ENCODE measurements around the gene ADORA2A.
A peak's percentile ranks its signal among the peaks of the same experiment; 100 is the strongest.

The ADORA2A gene

GRCh38 chr22:24433828-24434470 lies 6.5 kb downstream of the ADORA2A start:
- DNase-seq, result peak; percentile 33 to 44

- DNase-seq, result peak; percentile 63 to 70
Observed at GRCh38 chr22:24434471-24435322, 7.3 kb downstream of the ADORA2A start.

GRCh38 chr22:24435323-24435645 lies 7.9 kb downstream of the ADORA2A start:
- DNase-seq, result no peak

DNA sequence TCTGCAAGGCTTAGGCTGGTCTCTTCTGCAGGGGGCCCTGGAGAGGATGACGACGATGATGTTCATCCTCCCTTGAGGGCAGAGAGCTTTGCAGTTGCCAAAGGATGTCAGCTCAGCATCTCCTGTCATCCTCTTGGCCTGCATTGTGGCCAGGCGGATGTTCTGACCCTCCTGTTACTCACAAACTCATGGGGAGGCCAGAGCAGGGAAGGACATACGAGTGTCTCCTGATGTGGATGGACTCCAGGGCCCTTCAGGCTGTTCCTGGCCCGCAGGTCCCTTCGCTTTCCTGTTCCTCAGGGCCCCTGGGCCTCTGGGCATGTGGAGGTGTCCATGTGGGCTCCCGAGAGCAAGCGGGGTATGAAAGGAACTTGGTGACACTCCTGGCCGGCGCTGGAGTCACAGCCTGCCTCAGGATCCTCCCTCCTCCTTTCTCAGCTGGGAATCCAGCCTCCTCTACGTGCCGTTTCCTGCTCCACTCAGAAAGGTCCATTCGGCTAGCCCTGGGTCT lies 8.5 kb downstream of the ADORA2A start:
- no peak for DNase-seq

DNA sequence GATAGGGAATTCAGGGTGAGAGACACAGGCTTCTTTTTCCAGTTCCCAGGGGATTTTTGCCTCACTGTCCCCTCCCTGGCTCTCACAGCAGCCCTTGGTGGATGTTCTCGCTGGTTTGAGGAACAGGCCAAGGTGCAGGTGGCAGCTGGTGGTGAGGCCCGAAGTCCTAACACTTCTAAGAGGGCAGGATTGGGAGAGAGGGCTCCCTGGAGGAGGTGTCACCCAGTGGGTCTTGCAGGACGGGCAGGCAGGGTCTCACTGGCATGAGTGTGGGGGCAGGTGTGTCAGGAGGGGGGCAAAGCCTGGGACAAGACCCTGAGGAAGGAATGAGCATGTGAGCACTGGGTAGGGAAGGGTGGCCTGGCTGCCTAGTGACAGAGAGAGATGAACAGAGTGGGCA lies 9.2 kb downstream of the ADORA2A start:
- no peak for DNase-seq

DNA sequence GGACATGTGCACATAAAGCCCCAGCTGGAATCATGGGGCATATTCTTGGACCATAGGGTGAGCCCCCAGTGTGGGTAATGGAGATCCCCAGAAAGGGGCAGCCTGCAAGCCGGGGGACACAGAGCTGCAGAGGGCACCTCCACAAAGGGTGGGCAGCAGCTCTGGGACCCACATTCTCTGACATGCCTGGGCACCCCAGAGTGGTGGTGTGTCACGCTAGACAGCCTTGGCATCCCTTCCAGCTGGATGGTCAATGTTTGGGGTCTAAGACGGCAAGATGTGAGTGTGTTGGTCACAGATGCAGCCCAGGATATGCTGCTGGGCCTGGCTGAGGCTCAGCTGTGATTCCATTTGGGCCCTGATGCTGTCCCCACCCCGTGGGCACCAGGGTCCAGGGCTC lies 9.7 kb downstream of the ADORA2A start:
- DNase-seq, result no peak

DNA sequence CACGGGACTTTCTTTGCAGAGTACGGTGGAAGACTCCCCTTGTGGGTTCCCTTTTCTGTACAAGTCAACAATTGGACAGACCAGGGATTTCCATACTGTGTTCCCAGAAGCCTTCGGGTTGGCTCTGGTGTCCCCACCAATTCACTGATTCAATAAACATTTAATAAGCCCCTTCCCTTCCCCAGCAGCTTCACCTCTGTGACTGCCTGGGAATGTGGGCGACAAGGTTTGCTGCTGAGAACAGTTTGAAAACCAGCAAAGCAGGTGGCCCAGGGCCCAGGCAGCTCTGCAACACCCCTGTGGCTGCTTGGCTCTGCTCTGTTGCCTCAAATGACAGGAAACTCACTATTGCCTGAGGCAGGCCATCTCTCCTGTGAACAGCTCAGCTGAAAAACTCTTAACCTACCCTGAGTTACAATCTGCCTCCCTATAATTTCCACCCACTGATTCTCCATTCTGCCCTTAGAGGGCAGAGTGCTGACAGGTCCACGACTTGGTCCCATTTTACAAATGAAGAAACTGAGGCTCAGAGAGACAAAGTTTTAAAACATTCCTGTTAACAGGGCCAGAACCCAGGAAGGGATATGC lies 10.4 kb downstream of the ADORA2A start:
- DNase-seq, result no peak

DNA sequence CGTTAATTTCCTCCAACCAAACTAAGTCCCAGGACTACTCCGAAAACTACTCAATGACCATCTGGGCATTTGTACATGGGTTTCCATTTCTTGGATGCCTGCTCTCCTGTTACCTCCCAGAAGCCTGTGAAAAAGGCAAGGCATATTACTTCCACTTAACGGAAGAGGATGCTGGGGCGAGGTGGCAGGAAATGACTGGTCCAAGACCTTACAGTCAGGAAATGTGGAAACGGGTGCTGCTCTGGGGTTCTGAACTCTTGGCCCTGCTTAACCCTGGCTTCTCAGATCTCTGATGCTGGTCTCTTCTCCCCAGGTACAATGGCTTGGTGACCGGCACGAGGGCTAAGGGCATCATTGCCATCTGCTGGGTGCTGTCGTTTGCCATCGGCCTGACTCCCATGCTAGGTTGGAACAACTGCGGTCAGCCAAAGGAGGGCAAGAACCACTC lies 12.9 kb downstream of the ADORA2A start:
- DNase-seq, result no peak

GRCh38 chr22:24440718-24441405 lies 13.5 kb downstream of the ADORA2A start:
- DNase-seq, result no peak

- DNase-seq, result no peak
Observed at GRCh38 chr22:24441406-24442351, 14.3 kb downstream of the ADORA2A start.

DNA sequence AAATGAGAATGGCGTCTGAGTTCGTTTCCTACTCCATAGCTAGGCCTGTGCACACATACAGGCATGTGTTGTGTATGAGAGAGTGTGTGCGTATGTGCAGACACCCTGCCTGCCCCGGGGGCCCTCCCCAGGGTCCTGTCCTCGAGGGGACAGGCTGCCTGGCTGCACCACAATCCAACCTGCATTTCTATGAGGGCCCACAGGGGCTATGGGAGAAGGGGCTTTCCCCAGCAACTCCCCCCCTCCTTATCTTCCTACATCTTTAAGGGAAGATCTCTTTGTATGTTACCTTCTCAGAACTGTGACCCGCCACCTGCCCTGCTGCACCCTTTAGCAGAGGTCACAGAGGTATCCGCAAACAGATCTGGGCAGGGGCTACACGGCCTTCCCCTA lies 14.9 kb downstream of the ADORA2A start:
- DNase-seq, result no peak

DNA sequence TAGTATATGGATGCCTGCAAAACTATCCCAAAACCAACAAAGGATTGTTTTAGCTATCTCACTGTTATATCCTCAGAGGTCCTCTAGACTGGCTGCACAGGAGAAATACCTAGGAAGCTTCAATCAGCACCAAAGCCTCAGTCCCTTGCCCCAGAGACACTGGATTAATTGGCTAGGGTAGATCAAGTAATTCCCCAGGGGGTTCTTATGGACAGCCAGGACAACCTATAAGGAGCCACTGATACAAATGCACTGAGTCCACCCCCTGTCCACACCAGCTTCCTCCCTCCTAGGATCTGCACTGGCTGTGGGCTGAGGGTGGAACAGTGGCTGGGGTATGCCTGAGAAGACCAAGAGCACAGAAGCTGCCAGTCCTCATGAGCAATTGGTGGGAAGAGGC lies 16.3 kb downstream of the ADORA2A start:
- DNase-seq, result no peak

DNA sequence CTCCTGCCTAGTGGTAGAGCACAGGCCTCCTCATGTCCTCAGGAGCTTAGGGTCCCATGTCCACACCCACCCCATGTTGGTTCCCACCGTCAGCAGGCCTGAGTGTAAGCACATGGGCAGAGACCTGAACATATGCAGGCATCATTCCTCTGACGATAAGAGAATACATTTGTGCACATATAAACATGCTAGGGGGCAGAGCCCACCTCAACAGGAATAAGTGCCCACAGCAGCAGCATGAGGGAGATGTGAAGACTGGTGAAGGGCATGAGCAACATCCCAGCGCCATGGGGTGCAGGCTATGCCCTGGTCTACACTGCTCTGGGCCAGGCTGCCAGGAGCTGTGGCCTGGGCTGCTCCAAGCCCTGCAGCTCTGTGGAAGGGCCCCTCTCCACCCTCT lies 16.9 kb downstream of the ADORA2A start:
- DNase-seq, result no peak

DNA sequence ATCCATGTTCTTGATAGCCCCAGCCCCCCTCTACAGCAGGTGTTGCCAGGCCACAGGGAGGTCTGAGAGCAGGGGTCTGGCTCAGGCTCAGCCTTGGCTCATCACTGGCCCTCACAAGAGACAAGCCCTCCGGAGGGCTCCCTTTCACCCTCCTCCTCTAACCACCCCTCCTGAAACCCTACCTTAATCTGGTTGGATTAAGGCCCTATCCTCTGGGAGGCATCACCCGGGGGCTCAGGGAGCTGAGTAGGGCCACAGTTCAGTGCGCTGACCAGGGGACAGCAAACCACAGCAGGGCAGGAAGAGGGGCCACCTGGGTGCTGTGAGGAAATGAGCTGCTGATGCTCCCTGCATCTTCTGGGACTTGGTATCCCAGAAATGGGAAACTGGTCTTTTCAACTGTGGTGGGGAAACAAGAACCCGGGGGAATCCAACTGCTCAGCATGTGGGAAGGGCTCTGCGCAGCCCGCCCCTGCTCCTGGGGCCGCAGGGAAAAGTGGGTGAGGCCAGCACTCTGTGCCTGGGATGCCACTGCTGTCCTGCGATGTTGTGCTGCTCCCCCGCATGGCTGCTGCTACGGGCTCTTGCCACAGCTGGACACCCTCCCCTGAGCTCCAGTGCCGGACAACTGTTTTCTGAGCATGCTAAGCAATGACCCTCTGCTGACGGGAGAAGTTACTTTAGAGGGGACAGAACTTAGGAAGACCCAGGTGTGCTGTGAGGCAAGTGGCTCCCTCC lies 17.5 kb downstream of the ADORA2A start:
- no peak for DNase-seq

GRCh38 chr22:24445481-24446259 lies 18.3 kb downstream of the ADORA2A start:
- DNase-seq, result no peak

- no peak for DNase-seq
Observed at GRCh38 chr22:24446260-24446611, 18.8 kb downstream of the ADORA2A start.

GRCh38 chr22:24450610-24451009 lies 23.2 kb downstream of the ADORA2A start:
- DNase-seq, result no peak

GRCh38 chr22:24451162-24451561 lies 23.8 kb downstream of the ADORA2A start:
- no peak for DNase-seq

- DNase-seq, result no peak
Observed at GRCh38 chr22:24453853-24454252, 26.5 kb downstream of the ADORA2A start.

- DNase-seq, result no peak
Observed at GRCh38 chr22:24455039-24455438, 27.6 kb downstream of the ADORA2A start.
